Esophagus squamous epithelium (tissue), 4 donors: ENCODE data around the gene TCN2.
"Not testable (repeated sequence)": the region's sequence is repeated elsewhere in the genome, so short reads cannot be mapped to it uniquely, and the experiment has no call there.

Experiments used
- CTCF ChIP-seq, 6 experiments: fragments of 450-650 bp in 4 of 6; fragments of 200-600 bp in 2 of 6; sonication (generic) in 2 of 6; IDR thresholded peaks; one replicate each; pipeline ENCODE4 v1.5.1; 2016 to 2019; ENCODE audit warnings: antibody characterized with exemption in 6 of 6, mild to moderate bottlenecking in 4 of 6, moderate library complexity in 4 of 6
- POLR2A ChIP-seq, 4 donors: fragments of 450-650 bp; IDR thresholded peaks; one replicate each; pipeline ENCODE4 v1.6.1; 2017; ENCODE audit warnings: antibody characterized with exemption in 4 of 4, mild to moderate bottlenecking in 4 of 4, moderate library complexity in 3 of 4

DNA sequence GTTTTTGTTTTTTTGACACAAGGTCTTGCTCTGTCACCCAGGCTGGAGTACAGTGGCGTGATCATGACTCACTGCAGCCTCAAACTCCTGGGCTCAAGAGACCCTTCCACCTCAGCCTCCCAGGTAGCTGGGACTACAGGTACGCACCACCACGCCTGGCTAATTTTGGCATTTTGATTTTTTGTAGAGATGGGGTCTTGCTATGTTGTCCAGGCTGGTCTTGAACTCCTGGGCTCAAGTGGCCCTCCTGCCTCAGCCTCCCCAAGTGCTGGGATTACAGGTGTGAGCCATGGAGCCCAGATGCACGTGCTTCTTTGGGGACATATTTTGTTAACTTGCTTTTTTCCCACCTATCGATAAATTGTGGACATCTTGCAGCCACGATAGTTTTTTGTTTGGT is 39.7 kb upstream of the TCN2 start:
- not testable (repeated sequence) for TF ChIP-seq POLR2A, CTCF (IDR thresholded peaks at IDR 0.05)
